Activated CD8-positive, alpha-beta memory T cell treated with anti-CD3 and anti-CD28 coated beads, Interleukin-2, amount 50 U/mL, for 4 hours (primary cell): Measurements from ENCODE around the gene DNAJC30.

Experiments
- DNase-seq: peaks from one replicate; pipeline ENCODE4 v3.0.0-alpha.2; 2020

The DNAJC30 gene

DNA sequence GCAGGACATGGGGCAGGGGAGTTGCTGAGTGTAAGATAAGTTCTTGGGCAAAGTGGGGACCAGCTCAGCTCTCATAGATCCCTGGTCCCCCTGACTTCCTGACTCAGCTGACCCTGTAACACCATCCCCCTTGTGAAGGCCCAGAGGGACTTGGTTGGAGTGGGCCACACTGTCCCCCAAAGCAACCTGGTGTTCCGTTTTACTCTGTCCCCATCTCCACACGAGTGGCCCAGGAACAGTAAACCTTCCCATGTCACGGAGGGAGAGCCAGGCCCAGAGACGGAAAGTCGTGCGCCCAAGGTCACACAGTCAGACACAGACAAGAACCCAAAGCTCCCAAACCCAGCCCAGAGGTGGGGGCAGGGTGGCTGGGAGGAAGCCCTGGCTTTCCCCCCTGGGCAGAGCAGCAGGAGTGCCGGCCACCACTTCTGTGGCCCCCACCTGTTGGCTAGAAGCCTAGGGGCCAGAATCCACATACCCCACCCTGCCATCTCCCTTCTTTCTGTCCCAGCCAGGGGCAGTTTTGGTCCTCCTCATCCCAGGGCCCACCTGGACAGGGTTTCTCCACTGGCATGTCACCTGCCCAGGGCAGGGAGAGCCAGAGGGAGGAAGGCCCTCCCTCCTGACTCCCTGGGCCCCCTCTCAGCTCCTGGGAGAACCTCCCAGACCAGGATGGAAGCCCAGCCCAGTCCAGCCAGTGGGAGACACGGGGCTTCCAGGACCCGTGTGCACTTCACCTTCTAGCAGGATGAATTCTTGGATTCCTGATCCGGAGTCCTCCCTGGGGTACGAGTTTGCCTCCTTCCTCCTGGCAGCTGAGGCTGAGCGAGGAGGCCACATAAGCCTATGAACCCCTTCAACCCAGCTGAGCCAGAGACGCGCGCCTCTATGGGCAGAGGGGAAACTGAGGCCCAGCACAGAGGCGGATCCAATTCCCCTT is 36.2 kb downstream of the DNAJC30 start:
- no peak for DNase-seq

DNA sequence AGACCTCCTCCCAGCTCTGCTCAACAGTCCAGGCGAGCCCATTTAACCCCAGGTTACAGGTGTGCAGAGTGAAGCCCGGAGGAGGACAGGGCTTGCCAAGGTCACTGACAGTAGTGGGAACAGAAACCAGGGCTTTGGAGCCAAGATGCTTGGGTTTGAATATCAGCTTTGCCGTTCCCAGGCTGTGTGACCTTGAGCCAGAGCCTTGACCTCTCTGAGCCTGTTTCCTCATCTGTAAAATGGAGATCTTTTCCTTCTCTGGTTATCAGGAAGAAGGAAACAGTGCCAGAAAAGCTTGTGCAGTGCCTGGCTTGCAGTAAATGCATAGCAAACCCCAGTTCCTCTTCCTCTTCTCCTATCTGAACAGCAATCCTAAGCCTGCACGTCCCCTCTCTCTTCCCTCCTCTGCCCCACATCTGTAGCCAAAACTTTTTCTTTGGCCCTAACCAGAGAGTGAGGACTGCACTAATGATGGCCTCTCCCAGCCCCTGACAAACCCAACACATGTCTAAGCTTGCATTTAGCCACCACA is 37.5 kb downstream of the DNAJC30 start:
- no peak for DNase-seq

DNA sequence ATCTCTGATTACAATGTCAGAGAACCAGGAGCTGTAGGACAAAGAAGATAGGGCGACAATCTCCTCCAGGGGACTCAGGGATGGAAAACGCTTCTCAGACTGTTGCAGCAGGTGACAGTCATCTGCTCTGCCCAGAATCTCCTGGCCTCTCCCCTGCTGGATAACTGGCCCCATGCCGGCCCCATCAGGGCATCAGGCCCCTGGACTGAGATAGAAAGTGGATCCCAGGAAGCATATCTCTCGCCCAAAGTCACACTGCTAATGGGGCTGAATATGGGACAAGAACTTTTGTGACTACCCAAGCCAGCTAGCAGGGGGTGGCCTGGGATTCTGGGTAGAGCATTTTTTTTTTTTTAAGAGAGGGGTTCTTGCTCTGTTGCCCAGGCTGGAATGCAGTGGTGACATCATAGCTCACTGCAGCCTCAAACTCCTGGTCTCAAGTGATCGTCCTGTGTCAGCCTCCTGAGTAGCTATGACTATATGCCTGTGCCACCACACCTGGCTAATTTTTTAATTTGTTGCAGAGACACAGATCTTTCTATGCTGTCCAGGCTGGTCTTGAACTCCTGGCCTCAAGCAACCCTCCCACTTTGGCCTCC is 38.5 kb downstream of the DNAJC30 start:
- no peak for DNase-seq

DNA sequence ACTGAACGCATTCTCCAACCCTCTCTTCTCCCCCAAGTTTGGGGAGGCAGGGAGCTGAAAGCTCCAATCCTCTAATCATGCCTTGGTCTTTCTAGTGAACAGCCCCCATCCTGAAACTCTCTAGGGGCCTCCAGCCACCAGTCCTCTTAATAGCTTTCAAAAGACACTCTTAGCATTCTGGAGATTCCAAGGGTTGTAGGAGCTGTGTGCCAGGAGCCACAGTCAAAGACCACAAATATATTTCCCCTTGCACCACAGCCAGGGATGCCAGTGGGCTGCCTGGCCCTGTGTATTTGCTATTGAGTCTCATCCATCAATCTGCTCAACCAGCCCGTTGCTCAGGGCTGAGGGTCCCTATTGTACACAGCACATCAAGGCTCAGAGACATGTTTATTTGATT is 40.4 kb downstream of the DNAJC30 start:
- no peak for DNase-seq

GRCh38 chr7:73638911-73639310 is 44.3 kb downstream of the DNAJC30 start:
- DNase-seq, result no peak

DNA sequence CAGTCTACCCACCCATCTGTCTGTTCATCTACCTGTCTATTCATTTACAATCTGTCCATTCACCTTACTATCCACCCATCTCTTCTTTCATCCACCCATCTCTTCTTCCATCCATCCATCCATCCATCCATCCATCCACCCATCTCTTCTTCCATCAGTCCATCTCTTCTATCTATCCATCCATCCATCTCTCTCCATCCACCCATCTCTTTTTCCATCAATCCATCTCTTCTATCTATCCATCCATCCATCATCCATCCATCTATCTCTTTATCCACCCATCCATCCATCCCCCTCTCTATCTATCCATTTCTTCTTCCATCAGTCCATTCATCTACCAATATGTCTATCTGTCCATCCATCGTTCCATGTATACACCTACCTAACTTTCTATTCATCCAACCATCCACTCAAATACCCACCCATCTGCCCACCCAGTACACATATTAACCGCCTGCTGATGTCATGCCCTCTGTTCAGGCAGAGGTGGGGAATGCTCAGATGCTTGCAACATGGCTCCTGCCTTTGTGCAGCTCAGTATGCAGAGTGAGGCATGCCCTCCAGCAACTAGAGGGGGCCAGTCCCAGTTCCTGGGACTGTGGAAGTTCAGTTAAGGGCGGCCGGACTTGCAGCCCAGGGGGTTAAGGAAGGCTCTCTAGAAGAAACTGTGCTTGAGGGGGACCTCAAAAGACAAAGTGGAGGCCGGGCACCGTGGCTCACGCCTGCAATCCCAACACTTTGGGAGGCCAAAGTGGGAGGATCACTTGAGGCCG is 47.6 kb downstream of the DNAJC30 start:
- DNase-seq, result no peak

GRCh38 chr7:73633844-73634243 is 49.4 kb downstream of the DNAJC30 start:
- DNase-seq, result no peak

DNA sequence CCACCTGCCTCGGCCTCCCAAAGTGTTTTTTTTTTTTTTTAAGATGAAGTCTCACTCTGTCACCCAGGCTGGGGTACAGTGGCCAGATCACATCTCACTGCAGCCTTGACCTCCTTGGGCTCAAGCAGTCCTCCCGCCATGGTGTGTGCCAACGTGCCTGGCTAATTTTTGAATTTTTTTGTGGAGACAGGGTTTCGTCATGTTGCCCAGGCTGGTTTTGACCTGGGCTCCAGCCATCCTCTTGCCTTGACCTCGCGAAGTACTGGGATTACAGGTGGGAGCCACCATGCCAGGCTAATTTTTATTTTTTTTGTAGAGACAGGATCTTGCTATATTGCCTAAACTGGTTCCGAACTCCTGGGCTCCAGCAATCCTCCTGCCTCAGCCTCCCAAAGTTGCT is 49.9 kb downstream of the DNAJC30 start:
- DNase-seq, result no peak

- no peak for DNase-seq
Observed at GRCh38 chr7:73631558-73631957, 51.7 kb downstream of the DNAJC30 start.
